Activated CD8-positive, alpha-beta T cell treated with anti-CD3 and anti-CD28 coated beads, Interleukin-2, amount 10 ng/mL, durations not matched to agents 7 days and 5 days (primary cell): ENCODE data around the gene IGF1R. TPM values are rescaled to one million over a fixed set of nuclear protein-coding genes. Genes with fewer than 3 reads are reported as not detected.

ENCODE experiments used
- ATAC-seq: fragments of 150-1000 bp; cut with Tn5 transposase; one replicate; pipeline ENCODE4 v1.10.0; 2021; ENCODE audit warnings: moderate library complexity
- CTCF ChIA-PET: fragments of 350-600 bp; sonication (Branson Sonifier 250); formaldehyde crosslinking; loops from one replicate; lab custom pipeline; 2021; ENCODE audit warnings: antibody characterized with exemption; lab: Charles Lee
- POLR2A ChIA-PET: fragments of 350-600 bp; sonication (Branson Sonifier 250); formaldehyde crosslinking; loops from one replicate; lab custom pipeline; 2021; ENCODE audit warnings: antibody characterized with exemption; lab: Charles Lee
- DNase-seq: peaks from one replicate; pipeline ENCODE4 v3.0.0-alpha.2; 2020
- H3K27ac Mint-ChIP-seq: one replicate; pipeline ENCODE4 v1.8.0; 2021; ENCODE audit warnings: mild to moderate bottlenecking, mixed read lengths
- H3K27me3 Mint-ChIP-seq: one replicate; pipeline ENCODE4 v1.8.0; 2021; ENCODE audit warnings: low read depth, mixed read lengths
- H3K36me3 Mint-ChIP-seq: one replicate; pipeline ENCODE4 v1.8.0; 2021; ENCODE audit warnings: low read depth, mixed read lengths
- H3K4me1 Mint-ChIP-seq: one replicate; pipeline ENCODE4 v1.8.0; 2021; ENCODE audit warnings: low read depth, mixed read lengths
- H3K4me3 Mint-ChIP-seq: one replicate; pipeline ENCODE4 v1.8.0; 2021; ENCODE audit warnings: mild to moderate bottlenecking, mixed read lengths
- H3K9me3 Mint-ChIP-seq: one replicate; pipeline ENCODE4 v1.8.0; 2022; ENCODE audit warnings: mixed read lengths; ENCODE audit not compliant: insufficient read depth
- total RNA-seq, 2 experiments: library from RNA; stranded (reverse); gene quantifications; one replicate each; pipeline ENCODE4 v1.2.3, GENCODE V29; 2021

Gene IGF1R
- total RNA-seq, 2 experiments from 2014 or later, result 9.1 to 10.6 TPM

DNA sequence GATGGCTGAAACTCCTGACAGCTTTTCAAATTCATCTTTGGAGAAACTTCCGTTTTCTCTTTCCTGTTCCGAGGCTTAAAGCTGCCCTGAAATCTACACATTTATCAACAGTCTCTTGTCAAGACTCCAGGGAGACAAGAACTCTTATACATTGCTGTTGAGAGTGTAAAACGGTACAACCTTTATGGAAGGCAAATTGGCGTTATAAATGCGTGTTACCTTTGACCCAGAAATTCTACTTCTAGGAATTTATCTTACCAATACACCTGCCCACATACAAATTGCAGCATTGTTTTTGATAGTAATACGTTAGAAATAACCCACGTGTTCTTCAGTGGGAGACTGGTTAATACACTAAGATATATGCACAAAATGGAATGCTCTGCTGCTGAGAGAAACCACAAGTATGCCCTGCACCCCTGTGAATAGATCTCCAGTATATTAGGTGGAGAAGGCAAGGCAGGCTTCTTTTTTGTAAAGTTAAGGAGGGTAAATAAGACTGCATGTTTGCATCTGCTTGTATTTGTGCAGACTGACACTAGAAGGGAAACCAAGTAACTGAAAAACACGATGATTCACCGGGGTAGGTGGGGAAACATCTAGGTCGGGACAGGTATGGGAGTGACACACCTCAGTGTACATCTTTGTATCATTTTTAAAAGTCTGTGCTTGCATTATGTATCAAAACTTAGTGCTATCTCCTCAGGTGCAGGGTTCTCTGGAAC lies 97.5 kb downstream of the IGF1R start:
- Mint-ChIP-seq H3K27ac (no peak overlapping the region), H3K36me3 (no peaks in the 10 kb centered on the region), H3K9me3 (no peaks in the 10 kb centered on the region), H3K4me1 (peaks cover 11% of the 10 kb centered on the region), H3K27me3 (no peaks in the 10 kb centered on the region), H3K4me3 (no peak overlapping the region)
- DNase-seq, result no peak
- ChIA-PET CTCF (no interaction called here), POLR2A (no interaction called here)
- no peak for ATAC-seq

DNA sequence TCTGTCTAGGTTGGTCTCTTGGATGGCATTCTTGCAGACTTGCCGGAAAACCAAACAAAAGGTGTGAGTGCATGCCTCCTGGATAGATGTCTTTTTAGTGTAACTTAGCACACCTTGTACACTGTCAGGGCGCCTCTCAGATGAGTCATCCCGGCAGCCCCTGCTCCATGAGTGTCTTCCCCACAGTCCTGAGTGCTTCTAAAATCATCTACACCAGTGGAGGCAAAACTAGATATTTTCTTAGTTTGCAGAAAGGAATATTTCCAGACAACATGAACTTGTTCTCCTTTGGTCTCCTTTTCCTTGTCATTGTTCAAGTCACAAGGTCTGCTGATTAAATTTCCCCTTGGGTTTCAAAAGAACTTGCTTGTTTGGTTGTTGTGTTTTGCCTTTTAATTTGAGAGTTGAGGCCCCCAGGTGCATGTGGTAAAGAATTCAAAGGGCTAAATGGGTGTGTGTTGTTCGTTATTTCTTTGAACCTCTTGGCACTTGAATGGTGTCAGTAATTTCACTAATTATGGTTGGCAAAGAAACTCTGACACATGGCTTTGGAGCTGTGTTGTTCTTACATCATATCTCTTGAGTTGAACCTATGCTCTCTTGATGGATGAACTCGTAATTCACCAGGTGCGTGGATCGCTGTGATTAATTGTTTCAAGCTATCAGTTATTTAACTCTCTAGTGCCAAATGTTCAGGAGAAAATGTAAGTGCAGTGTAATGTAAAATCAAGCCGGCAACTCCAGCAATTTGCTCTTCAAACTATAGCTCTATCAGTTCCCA lies 98.2 kb downstream of the IGF1R start:
- Mint-ChIP-seq H3K36me3 (no peaks in the 10 kb centered on the region), H3K27me3 (no peaks in the 10 kb centered on the region), H3K4me1 (peaks cover 11% of the 10 kb centered on the region), H3K4me3 (no peak overlapping the region), H3K27ac (no peak overlapping the region), H3K9me3 (no peaks in the 10 kb centered on the region)
- CTCF ChIA-PET, result no interaction called here
- POLR2A ChIA-PET, result no interaction called here
- ATAC-seq, result no peak
- no peak for DNase-seq

DNA sequence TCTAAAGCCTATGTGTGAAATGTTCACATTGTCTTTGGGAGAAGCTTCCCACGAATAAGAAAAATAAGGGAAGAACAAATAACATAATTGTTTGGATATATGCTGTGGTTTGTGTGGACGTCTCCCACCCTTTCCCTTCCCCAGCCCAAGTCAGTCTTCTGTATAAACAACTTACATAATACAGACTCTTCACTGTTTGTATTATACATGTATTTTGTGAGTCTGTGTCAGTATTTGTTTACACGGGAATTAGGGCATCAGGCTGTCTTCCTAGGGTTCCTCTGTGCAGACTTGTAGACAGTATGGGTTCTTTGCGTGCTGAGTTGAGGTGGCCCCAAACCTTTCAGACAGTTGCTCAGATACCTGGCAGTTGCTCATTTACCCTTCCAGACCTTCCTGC lies 103.4 kb downstream of the IGF1R start:
- ChIA-PET CTCF (no interaction called here), POLR2A (no interaction called here)
- H3K36me3 Mint-ChIP-seq, result no peaks in the 10 kb centered on the region
- no peak for DNase-seq
- ATAC-seq, result no peak
- H3K27ac Mint-ChIP-seq, result no peak overlapping the region
- H3K27me3 Mint-ChIP-seq, result no peaks in the 10 kb centered on the region
- no peaks in the 10 kb centered on the region for H3K4me1 Mint-ChIP-seq
- H3K9me3 Mint-ChIP-seq, result no peaks in the 10 kb centered on the region
- no peak overlapping the region for H3K4me3 Mint-ChIP-seq

DNA sequence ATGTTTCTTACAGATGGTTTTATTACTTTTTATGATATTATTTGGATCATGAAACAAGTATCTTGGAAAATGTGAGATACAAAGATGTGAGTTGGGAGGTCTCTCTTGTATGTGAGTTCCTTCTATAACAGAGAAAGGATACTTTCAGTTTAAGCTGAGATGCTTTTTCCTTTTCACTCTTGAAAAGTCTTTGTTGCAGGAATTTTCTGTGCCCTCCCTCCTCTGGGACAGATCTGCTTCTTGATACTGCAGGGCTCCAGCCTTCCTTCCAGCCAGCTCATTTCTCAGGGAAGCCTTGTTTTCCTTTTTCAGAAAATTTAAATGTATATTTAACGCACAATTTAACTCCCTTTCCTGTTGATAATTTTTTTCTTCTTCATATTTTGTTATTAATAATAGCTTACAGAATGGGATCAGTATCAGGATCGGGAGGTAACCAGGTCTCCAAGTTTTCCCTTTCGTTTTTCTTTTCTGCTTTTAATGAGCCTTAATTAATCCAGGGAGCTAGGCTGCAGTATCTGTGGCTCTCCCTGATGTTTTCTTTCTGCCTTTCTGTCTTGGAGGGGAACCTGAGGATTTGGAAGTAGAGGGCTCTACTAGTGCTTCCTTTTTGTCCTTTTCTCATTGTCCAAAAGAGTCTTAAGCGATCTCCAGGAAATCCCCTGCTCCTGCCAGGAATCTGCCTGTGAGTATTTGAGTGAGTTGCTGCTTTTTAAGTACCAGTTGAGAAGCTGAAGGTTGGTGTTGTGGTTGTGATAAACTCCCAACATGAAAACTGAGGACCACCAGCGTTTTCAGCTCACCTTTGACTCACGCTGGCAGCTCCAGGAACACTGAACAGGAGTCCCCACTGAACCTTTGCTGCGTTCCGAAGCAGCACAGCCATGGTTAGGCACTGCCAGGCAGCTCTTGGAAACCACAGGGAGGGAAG lies 105.7 kb downstream of the IGF1R start:
- Mint-ChIP-seq H3K36me3 (no peaks in the 10 kb centered on the region), H3K4me1 (no peaks in the 10 kb centered on the region), H3K27ac (no peak overlapping the region), H3K9me3 (no peaks in the 10 kb centered on the region), H3K27me3 (no peaks in the 10 kb centered on the region), H3K4me3 (no peak overlapping the region)
- ATAC-seq (no peak), DNase-seq (no peak)
- ChIA-PET POLR2A (interaction anchor here (0.6 kb wide), 1 partner anchor 106 kb away, joined by 3 read pairs; no protein-coding TSS in a partner anchor), CTCF (no interaction called here)

DNA sequence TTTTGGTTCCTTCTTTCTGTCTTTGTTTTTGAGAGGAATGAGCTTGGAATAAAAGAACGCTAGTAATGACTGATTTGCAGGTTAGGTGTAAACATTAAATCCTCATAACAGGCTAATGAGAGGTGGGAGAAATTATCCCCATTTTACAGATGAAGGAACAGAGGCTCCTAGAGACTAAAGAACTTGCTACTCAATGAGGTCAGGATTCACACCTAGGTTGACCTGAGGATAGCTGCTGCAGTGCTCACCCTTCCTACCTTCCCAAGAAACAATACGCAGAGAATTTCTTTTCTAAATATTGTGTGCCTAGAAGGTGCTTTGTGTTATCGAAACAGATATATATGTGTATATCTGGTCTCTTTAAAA lies 106.3 kb downstream of the IGF1R start:
- ATAC-seq, result no peak
- CTCF ChIA-PET, result no interaction called here

DNA sequence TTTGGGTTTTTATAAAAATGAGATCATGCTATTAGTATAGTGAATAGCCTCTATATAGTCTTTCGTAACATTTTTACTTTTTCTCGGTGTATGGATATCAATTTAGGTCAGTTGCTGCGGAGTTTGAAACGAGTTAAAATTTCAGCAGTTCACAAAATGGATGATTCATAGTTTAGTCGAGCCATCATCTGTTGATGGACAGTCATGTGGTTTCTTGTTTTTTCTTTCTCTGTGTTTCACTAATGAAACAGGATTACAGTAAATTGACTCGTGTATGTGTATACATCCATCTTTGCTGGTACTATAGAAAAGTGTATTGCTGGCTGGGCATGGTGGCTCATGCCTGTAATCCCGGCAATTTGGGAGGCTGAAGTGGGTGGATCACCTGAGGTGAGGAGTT lies 106.8 kb downstream of the IGF1R start:
- no peaks in the 10 kb centered on the region for H3K9me3 Mint-ChIP-seq
- ChIA-PET CTCF (no interaction called here), POLR2A (no interaction called here)
- no peaks in the 10 kb centered on the region for H3K36me3 Mint-ChIP-seq
- H3K27me3 Mint-ChIP-seq, result no peaks in the 10 kb centered on the region
- ATAC-seq (no peak), DNase-seq (no peak)
- no peaks in the 10 kb centered on the region for H3K4me1 Mint-ChIP-seq
- H3K4me3 Mint-ChIP-seq, result no peak overlapping the region
- no peak overlapping the region for H3K27ac Mint-ChIP-seq

More for the DNA sequence above, 106.3 kb downstream of the IGF1R start:
- Mint-ChIP-seq H3K36me3 (no peaks in the 10 kb centered on the region), H3K27ac (no peak overlapping the region), H3K27me3 (no peaks in the 10 kb centered on the region), H3K4me3 (no peak overlapping the region), H3K4me1 (no peaks in the 10 kb centered on the region), H3K9me3 (no peaks in the 10 kb centered on the region)
- DNase-seq, result no peak
- POLR2A ChIA-PET, result no interaction called here

DNA sequence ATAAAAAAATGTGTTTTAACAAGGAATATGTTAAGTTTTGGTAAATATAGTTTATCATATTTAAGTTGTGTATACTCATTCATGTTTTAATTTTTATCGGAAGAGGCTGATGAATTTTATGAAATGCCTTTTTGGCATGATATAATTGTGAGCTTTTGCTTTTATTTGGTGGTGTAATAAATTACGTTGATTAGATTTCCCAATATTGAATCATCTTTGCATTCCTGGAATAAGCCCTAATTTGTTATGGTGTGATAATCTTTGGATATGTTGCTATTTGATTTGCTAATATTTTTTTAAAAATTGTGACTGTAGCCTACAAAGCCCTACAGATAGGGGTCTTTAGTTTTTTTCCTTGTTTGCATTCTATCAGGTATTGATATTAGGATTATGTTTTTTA lies 107.4 kb downstream of the IGF1R start:
- no peak for ATAC-seq
- no peaks in the 10 kb centered on the region for H3K36me3 Mint-ChIP-seq
- no peaks in the 10 kb centered on the region for H3K9me3 Mint-ChIP-seq
- no peaks in the 10 kb centered on the region for H3K4me1 Mint-ChIP-seq
- no peak for DNase-seq
- H3K27ac Mint-ChIP-seq, result no peak overlapping the region
- no peaks in the 10 kb centered on the region for H3K27me3 Mint-ChIP-seq
- ChIA-PET POLR2A (no interaction called here), CTCF (no interaction called here)
- no peak overlapping the region for H3K4me3 Mint-ChIP-seq

DNA sequence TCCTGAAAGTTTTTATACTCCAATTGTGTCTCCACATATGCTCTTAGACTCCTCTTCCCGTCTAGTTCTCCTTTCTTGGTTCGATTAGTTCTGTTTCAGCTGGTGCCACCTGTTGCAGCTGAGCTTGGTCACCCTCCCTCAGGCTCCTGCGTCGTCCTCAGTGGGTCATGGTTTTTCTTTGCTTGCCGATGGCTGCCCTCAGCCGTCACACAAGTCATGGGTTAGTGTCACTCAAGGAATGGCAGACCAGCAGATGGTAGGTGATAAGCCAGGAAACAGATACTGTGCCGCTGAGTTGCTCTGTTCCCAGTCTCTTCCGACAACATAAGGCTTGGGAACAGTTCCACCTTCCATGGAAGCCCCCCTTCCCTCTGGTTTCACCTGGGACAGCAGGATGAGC lies 109.9 kb downstream of the IGF1R start:
- ChIA-PET POLR2A (no interaction called here), CTCF (no interaction called here)
- no peak overlapping the region for H3K27ac Mint-ChIP-seq
- ATAC-seq (no peak), DNase-seq (no peak)
- H3K27me3 Mint-ChIP-seq, result no peaks in the 10 kb centered on the region
- H3K4me1 Mint-ChIP-seq, result no peaks in the 10 kb centered on the region
- H3K9me3 Mint-ChIP-seq, result no peaks in the 10 kb centered on the region
- H3K4me3 Mint-ChIP-seq, result no peak overlapping the region
- no peaks in the 10 kb centered on the region for H3K36me3 Mint-ChIP-seq

DNA sequence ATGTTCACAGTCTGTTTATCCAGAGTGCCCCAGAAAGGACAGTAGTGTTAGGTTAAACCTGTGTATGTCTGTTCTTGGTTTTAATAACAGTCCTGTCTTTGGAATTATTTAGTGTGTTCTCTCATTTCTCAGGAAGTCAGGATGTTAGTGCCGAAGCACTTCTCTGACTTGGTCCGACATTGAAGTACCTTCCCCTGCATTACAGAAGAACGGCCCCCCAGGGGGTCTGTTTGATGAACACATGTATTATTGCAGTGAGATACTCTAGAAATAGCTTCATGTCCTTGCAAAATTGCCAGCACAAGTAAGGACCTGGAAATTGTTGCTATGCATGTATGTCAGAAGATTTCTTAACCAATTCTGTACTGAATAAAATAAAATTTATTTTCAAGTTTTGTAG lies 110.9 kb downstream of the IGF1R start:
- no peaks in the 10 kb centered on the region for H3K4me1 Mint-ChIP-seq
- H3K36me3 Mint-ChIP-seq, result no peaks in the 10 kb centered on the region
- no peaks in the 10 kb centered on the region for H3K27me3 Mint-ChIP-seq
- ATAC-seq (no peak), DNase-seq (no peak)
- no peak overlapping the region for H3K4me3 Mint-ChIP-seq
- H3K27ac Mint-ChIP-seq, result no peak overlapping the region
- POLR2A ChIA-PET, result no interaction called here
- H3K9me3 Mint-ChIP-seq, result no peaks in the 10 kb centered on the region
- CTCF ChIA-PET, result no interaction called here

DNA sequence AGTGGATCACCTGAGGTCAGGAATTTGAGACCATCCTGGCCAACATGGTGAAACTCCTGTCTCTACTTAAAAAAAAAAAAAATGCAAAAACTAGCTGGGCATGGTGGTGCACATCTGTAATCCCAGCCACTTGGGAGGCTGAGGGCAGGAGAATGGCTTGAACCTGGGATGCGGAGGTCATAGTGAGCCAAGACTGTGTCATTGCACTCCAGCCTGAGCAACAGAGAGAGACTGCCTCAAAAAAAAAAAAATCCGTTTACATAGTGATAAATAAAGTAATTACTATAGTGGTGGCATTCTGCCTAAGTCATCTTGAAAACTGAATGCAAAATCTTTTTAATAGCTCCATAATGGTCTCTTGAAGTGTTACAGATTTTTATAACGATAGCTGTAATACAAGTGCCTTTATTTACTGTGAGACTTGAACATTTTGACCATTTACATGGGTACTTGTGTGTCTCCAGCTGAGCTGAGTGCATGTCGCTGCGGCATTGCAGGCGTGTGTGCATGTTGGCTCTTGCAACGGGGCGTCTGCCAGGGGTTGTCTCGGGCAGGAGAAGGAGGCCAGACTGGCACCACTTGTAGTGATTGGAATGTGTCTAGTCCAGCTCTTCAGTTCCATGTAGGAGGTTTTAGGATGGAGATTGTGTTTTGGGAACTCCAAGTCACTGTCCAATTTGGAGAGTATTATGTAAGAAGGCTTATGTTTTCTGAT lies 111.9 kb downstream of the IGF1R start:
- DNase-seq (no peak), ATAC-seq (no peak)
- Mint-ChIP-seq H3K27ac (no peak overlapping the region), H3K4me3 (no peak overlapping the region), H3K27me3 (no peaks in the 10 kb centered on the region), H3K4me1 (no peaks in the 10 kb centered on the region), H3K9me3 (no peaks in the 10 kb centered on the region), H3K36me3 (no peaks in the 10 kb centered on the region)
- ChIA-PET POLR2A (interaction anchor here (0.8 kb wide), 1 partner anchor 91 kb away, joined by 3 read pairs; no protein-coding TSS in a partner anchor), CTCF (interaction anchor here (0.6 to 1.2 kb wide), 2 partner anchors 20 to 339 kb away, joined by 3 read pairs; no protein-coding TSS in a partner anchor)

DNA sequence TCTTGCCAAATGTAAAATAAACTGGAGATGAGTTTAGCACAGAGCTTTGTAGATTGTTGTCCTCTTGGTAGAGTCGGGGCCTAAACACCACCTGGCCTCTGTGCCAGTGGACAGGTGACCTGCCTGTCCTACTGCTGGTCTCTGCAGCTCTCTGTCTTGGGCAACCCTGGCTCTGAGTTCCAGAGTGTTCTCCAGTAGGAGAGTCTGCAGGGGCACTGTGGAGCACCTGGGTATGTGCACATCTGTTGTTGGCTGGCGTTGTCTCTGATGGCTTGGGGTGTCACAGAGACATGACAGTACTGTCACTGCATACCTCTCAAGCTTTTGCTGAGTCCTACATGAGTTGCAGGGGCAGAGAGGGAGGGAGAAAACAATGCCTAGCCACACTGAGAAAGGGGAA lies 112.6 kb downstream of the IGF1R start:
- ChIA-PET POLR2A (interaction anchor here (0.8 kb wide), 1 partner anchor 90 kb away, joined by 3 read pairs; no protein-coding TSS in a partner anchor), CTCF (interaction anchor here (1.2 kb wide), 1 partner anchor 19 kb away, joined by 3 read pairs; no protein-coding TSS in a partner anchor)
- no peak overlapping the region for H3K4me3 Mint-ChIP-seq
- ATAC-seq (no peak), DNase-seq (no peak)
- H3K36me3 Mint-ChIP-seq, result no peaks in the 10 kb centered on the region
- H3K27me3 Mint-ChIP-seq, result no peaks in the 10 kb centered on the region
- H3K9me3 Mint-ChIP-seq, result no peaks in the 10 kb centered on the region
- no peaks in the 10 kb centered on the region for H3K4me1 Mint-ChIP-seq
- H3K27ac Mint-ChIP-seq, result no peak overlapping the region
